ENCODE measurements around the gene CALHM5.

DNA sequence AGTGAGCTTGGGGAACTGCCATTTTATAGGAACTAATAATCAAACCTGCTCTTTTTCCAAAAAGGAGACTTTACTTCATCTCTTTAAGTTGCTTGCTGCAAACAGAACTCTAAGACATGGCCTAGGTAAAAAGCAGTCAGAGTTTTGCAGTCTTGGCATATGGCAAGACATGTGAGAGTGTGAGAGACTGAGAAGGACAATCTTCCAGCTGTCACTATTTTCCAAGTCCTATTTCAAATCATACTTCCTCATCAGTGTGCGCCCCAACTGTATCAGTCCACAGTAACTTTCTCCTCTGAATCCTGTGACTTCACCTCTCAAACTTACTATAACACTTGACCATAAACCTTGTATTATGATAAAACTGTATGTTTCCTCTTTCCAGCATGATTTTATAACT, 39.9 kb upstream of the CALHM5 start:
- TF ChIP-seq, protein P1, sequence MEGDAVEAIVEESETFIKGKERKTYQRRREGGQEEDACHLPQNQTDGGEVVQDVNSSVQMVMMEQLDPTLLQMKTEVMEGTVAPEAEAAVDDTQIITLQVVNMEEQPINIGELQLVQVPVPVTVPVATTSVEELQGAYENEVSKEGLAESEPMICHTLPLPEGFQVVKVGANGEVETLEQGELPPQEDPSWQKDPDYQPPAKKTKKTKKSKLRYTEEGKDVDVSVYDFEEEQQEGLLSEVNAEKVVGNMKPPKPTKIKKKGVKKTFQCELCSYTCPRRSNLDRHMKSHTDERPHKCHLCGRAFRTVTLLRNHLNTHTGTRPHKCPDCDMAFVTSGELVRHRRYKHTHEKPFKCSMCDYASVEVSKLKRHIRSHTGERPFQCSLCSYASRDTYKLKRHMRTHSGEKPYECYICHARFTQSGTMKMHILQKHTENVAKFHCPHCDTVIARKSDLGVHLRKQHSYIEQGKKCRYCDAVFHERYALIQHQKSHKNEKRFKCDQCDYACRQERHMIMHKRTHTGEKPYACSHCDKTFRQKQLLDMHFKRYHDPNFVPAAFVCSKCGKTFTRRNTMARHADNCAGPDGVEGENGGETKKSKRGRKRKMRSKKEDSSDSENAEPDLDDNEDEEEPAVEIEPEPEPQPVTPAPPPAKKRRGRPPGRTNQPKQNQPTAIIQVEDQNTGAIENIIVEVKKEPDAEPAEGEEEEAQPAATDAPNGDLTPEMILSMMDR (IDR thresholded peaks at IDR 0.05), result no peak
- TF ChIP-seq POLR2A (IDR thresholded peaks at IDR 0.05), result no peak
